Peyer's patch (tissue), 4 donors: ENCODE data around the gene ING4. TPM values are rescaled to one million over a fixed set of nuclear protein-coding genes. Genes with fewer than 3 reads are reported as not detected.

Experiments
- DNase-seq, 3 donors: peaks; one replicate each; pipeline ENCODE4 v3.0.0-alpha.2; 2017 to 2019
- H3K27ac ChIP-seq, 4 donors: fragments of 200-600 bp; sonication (generic); one replicate each; pipeline ENCODE4 v1.5.1; 2016 to 2019
- H3K27me3 ChIP-seq, 2 donors: fragments of 200-600 bp; sonication (generic); one replicate each; pipeline ENCODE4 v1.5.1; 2019
- H3K36me3 ChIP-seq, 3 donors: fragments of 200-600 bp; sonication (generic); one replicate each; pipeline ENCODE4 v1.5.1; 2016 to 2019
- H3K4me1 ChIP-seq, 4 donors: fragments of 200-600 bp; sonication (generic); one replicate each; pipeline ENCODE4 v1.5.1; 2016 to 2019
- H3K4me3 ChIP-seq, 4 donors: fragments of 200-600 bp; sonication (generic); 1 replicate in 3 of 4; 2 replicates in 1 of 4; pipeline ENCODE4 v1.5.1; 2016 to 2019; ENCODE audit warnings: mild to moderate bottlenecking in 1 of 4
- H3K9me3 ChIP-seq, 4 donors: fragments of 200-600 bp; sonication (generic); one replicate each; pipeline ENCODE4 v1.5.1; 2016 to 2019; ENCODE audit warnings: mild to moderate bottlenecking in 1 of 4
- POLR2A ChIP-seq, 2 donors: fragments of 450-650 bp; IDR thresholded peaks; one replicate each; pipeline ENCODE4 v1.5.1; 2017; ENCODE audit warnings: antibody characterized with exemption in 2 of 2, mild to moderate bottlenecking in 2 of 2, moderate library complexity in 2 of 2
- total RNA-seq, 4 donors: library from RNA; depleted of rRNA; stranded (reverse); fragments of >200 nt; gene quantifications; one replicate each; pipeline ENCODE4 v1.1.0, GENCODE V29; 2016
- TF ChIP-seq, protein P1 (sequence below), 6 experiments: fragments of 450-650 bp in 4 of 6; fragments of 200-600 bp in 2 of 6; sonication (generic) in 1 of 6; IDR thresholded peaks; one replicate each; pipeline ENCODE4 v1.5.1; 2017 to 2019; ENCODE audit warnings: antibody characterized with exemption in 6 of 6, mild to moderate bottlenecking in 3 of 6, moderate library complexity in 1 of 6

The ING4 gene
- total RNA-seq, 4 donors from 2014 or later, result 32.6 to 109 (median 45.4) TPM

DNA sequence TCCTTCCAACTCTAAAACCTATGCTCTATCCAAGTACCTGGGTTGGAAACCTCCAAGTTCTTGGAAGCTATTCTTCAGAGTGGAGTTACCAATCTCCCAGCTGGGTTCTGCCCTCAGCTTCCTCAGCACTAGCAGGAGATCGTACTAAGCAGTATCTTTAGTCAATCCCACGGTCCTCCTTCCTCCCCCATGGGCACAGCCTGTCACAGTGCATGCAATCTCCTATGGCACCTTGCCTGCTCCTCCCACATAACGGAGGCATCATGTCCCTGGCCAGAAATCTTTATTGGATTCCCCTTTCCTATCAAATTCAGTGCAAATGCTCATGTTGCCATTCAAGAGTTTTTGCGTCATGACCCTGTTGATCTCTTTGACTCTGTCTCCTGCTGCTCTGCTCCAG lies 21.8 kb downstream of the ING4 start:
- no peak for DNase-seq
- Histone ChIP-seq H3K4me1 (peaks cover 0 to 8% (median 3%) of the 10 kb centered on the region in 4 donors), H3K27ac (no peak overlapping the region), H3K36me3 (no peaks in the 10 kb centered on the region), H3K4me3 (no peak overlapping the region), H3K27me3 (no peaks in the 10 kb centered on the region), H3K9me3 (no peaks in the 10 kb centered on the region)
- TF ChIP-seq POLR2A (IDR thresholded peaks at IDR 0.05), result no peak
- TF ChIP-seq, protein P1, sequence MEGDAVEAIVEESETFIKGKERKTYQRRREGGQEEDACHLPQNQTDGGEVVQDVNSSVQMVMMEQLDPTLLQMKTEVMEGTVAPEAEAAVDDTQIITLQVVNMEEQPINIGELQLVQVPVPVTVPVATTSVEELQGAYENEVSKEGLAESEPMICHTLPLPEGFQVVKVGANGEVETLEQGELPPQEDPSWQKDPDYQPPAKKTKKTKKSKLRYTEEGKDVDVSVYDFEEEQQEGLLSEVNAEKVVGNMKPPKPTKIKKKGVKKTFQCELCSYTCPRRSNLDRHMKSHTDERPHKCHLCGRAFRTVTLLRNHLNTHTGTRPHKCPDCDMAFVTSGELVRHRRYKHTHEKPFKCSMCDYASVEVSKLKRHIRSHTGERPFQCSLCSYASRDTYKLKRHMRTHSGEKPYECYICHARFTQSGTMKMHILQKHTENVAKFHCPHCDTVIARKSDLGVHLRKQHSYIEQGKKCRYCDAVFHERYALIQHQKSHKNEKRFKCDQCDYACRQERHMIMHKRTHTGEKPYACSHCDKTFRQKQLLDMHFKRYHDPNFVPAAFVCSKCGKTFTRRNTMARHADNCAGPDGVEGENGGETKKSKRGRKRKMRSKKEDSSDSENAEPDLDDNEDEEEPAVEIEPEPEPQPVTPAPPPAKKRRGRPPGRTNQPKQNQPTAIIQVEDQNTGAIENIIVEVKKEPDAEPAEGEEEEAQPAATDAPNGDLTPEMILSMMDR (IDR thresholded peaks at IDR 0.05), result no peak

GRCh38 chr12:6640497-6640896 lies 22.4 kb downstream of the ING4 start:
- no peaks in the 10 kb centered on the region for H3K9me3 ChIP-seq
- no peaks in the 10 kb centered on the region for H3K27me3 ChIP-seq
- H3K27ac ChIP-seq, result no peak overlapping the region
- no peak for TF ChIP-seq POLR2A (IDR thresholded peaks at IDR 0.05)
- TF ChIP-seq, protein P1 (IDR thresholded peaks at IDR 0.05), result no peak
- no peak for DNase-seq
- H3K4me3 ChIP-seq, result no peak overlapping the region
- H3K4me1 ChIP-seq, result peaks cover 0 to 6% (median 3%) of the 10 kb centered on the region in 4 donors
- no peaks in the 10 kb centered on the region for H3K36me3 ChIP-seq

DNA sequence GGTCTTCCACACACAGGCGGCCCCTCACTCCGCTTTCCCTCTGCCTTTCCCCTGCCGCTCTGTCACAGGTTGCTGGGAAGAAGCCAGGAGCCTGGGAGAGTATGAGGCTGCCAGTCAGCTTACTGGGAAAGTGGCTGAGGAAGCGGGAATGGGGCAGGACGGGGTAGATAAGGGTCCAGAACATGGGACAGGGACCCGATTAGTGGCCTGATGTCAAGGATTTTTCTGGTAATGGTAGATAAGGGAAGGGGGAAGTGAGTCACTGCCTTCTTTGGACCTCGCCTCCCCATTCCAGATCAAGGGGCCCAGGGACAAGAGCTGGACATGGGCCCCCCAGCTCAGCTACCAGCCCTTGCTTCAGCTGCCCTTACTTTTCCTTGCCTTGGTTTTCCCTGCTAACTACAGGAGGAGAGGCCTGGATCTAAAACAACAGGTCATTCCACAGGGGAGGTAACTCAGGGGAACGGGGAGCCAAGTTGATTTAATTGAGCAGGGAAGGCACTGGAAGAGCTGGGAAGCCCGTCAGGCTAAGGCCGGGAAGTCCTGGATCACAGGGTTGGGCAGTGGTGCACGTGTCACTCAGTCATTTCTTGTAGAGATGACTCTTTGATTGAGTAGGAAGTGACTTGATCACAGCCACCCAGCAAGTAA lies 23.6 kb downstream of the ING4 start:
- Histone ChIP-seq H3K4me1 (peaks cover 0 to 10% (median 6%) of the 10 kb centered on the region in 4 donors), H3K36me3 (no peaks in the 10 kb centered on the region), H3K4me3 (no peak overlapping the region), H3K27me3 (no peaks in the 10 kb centered on the region), H3K27ac (peak overlapping the region in 1 of 4 donors; percentile 86), H3K9me3 (no peaks in the 10 kb centered on the region)
- no peak for DNase-seq
- TF ChIP-seq, protein P1 (IDR thresholded peaks at IDR 0.05), result no peak
- no peak for TF ChIP-seq POLR2A (IDR thresholded peaks at IDR 0.05)

GRCh38 chr12:6638305-6638704 lies 24.6 kb downstream of the ING4 start:
- peak in 2 of 3 donors; percentile 64 to 65 for DNase-seq
- Histone ChIP-seq H3K27ac (peak overlapping the region in 1 of 4 donors; percentile 86), H3K36me3 (no peaks in the 10 kb centered on the region), H3K4me3 (no peak overlapping the region), H3K9me3 (no peaks in the 10 kb centered on the region), H3K4me1 (peaks cover 0 to 15% (median 10%) of the 10 kb centered on the region in 4 donors), H3K27me3 (no peaks in the 10 kb centered on the region)
- TF ChIP-seq, protein P1 (IDR thresholded peaks at IDR 0.05), result no peak
- TF ChIP-seq POLR2A (IDR thresholded peaks at IDR 0.05), result no peak

- Histone ChIP-seq H3K4me1 (peaks cover 7 to 38% (median 18%) of the 10 kb centered on the region in 4 donors), H3K4me3 (peak within 1 kb of the TSS; percentile 40 to 50 (median 46)), H3K9me3 (no peaks in the 10 kb centered on the region), H3K27me3 (no peaks in the 10 kb centered on the region), H3K27ac (peak within 1 kb of the TSS; percentile 73 to 90 (median 84)), H3K36me3 (no peaks in the 10 kb centered on the region)
- TF ChIP-seq, protein P1 (IDR thresholded peaks at IDR 0.05), result no peak
- TF ChIP-seq POLR2A (IDR thresholded peaks at IDR 0.05), result peak; percentile 88 to 91
- peak; percentile 87 to 94 (median 91) for DNase-seq
Measured at GRCh38 chr12:6635856-6636531, 26.9 kb downstream of the ING4 start, which contains the start of gene LPAR5. Gene LPAR5 (minus strand): TSS chr12:6635959. CDS start chr12:6621248, 14,711 bp downstream.
